Brain pericyte (primary cell): ENCODE measurements around the gene GCDH.
"Not testable (repeated sequence)": the region's sequence is repeated elsewhere in the genome, so short reads cannot be mapped to it uniquely, and the experiment has no call there.

Experiments
- DNase-seq: peaks from one replicate; pipeline ENCODE4 v3.0.0-alpha.2; 2012; ENCODE audit warnings: low read depth, low spot score

GCDH gene

DNA sequence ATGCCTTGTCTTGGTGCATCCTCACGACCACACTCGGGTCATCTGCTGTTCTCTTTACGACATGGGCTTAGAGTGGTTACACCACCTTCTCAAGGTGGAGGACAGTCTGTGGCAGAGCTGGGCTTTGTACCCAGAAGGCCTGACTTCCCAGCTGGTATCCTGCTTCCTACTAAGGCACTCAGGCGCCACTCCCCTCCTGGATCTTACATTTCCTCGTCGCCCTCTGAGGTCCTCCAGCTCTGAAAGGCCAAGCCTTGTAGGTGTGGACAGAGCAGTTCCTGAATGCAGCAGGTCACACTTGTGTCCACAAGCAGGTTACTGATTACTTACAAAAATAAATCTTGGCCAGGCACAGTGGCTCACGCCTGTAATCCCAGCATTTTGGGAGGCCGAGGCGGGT, 16.2 kb downstream of the GCDH start:
- DNase-seq = no peak

GRCh38 chr19:12912571-12912970, 21.6 kb downstream of the GCDH start:
- DNase-seq = no peak

GRCh38 chr19:12913011-12913561, 22.1 kb downstream of the GCDH start:
- DNase-seq = no peak

DNA sequence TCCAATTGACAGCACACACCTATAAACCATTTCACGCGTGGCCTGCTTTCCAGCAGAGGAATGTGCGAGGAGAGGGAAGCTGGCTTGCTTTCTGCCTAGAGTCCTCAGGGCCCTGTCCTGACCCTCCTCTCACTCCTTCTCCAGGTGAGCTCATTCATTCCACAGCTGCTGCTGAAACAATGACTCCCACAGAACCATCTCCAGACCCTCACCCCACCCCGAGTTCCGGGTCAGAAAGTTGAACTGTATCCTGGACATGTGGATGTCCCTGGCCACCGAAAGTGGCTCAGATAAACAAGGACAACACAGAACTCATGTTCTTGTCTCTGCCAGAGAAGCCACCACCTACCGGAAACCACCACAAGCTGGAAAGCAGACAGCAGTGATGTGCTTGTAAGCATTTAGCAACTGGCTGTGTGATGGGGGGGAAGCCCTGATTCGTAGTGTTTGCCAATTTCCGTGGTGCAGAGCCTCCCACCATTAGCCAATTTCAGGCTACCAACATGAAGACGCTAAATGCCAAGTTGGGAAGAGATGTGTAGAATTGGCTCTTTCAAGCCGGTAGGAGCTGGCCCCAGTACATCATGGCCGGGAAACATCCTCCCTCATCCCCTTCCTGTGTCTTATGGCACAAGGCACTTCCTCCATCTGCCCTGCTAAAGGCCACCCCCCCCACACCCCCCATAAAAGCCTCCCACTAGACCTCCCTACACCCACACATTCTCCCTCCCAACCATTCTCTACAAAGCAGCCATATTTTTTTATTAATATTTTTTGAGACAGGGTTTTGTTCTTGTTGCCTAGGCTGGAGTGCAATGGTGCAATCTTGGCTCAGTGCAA, 23.1 kb downstream of the GCDH start:
- DNase-seq = no peak

GRCh38 chr19:12915860-12916259, 24.9 kb downstream of the GCDH start:
- DNase-seq = not testable (repeated sequence)

DNA sequence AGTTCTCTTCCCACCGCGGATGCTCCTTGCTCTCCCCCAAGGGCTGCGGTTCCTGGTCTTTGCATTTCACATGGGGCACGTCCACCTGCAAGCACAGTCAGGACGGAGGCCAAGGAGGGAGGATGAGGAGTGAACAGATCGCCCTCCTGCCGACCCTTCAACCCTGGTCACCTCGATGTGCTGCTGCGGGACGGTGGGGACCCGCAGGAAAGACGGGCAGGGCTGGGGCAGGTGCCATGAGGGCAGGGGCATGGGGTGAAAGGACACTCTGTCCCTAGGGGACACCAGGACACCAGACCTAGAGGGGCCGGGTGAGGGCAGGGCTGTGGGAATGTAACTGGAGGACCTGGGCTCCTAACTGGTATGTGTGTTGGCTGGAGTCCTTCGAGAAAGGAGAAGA, 27.3 kb downstream of the GCDH start:
- DNase-seq = no peak

- DNase-seq = no peak
Measured at GRCh38 chr19:12921047-12921446, 30.1 kb downstream of the GCDH start.

DNA sequence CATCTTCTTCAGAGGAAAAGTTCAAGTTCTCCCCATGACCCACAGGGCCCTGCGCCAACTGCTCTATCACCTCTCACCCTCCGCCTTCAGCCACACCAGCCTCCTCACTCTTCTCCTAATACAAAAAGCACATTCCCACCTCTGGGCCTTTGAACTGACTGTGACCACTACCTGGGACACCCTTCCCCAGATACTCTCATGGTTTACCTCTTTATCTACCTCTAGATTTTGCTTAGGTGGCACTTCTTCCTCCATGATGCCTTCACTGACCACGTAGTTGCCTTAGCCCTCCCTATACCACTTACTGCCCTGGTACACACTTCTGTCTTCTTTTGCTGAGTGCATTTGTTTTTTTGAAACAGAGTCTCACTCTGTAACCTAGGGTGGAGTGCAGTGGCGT, 32.0 kb downstream of the GCDH start:
- DNase-seq = no peak

DNA sequence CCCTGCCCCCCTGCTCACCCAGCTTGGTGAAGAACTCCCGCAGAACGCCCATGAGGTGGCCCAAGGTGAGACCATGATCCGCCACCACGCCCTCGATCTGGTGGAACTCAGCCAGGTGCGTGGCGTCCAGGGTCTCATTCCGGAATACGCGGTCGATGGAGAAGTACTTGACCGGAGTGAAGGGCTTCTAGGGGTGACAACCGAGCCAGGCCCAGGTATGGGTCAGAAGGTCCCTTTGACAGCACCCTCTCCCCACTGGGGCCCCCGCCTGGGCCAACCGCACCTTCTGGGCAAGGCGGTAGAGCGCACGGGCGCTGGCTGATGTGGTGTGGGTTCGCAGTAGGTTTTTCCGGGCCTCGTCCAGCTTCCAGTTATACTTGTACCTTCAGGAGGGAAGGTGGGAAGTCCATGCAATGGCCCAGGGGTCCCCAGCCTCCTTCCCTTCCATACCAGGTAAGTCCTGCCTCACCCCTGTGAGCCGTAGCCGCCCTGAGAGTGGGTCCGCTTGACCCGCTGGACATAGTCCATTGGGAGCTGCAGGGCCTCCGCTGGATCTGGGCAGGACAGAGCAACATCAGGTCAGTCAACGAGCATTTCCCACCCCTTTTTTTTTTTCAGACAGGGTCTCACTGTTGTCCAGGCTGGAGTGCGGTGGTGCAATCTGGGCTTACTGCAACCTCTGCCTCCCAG, 33.8 kb downstream of the GCDH start:
- no peak for DNase-seq

DNA sequence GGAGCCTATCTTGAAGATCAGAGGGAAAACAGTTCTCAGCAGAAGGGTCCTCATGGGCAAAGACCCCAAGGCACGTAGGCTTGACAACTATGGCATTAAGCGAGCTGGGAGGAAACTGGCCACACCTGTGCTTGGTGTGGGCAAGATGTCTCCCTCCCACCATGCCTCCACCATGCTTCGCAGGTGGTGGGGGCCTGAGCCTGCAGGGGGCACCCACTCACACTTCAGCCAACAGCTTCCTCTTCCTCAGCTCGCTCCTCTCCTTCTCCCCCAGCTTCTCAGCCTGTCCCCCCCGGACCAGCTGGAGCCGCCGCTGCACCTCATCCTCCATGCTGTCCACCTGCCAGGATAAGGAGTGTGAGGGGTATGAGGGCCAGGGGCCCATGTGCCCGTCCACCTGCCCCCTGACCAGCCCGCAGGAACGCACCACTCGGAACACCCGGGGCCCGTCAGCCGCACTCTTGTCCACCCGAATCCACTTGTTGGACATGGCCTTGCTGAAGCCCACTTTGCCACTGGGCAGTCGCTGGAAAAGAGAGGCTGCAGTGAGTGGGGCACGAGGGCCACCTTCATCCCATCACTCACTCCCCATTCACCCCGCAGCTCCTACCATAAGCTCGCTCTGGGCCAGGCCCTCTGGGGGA, 39.2 kb downstream of the GCDH start:
- no peak for DNase-seq

- no peak for DNase-seq
Measured at GRCh38 chr19:12932392-12933286, 41.7 kb downstream of the GCDH start.

DNA sequence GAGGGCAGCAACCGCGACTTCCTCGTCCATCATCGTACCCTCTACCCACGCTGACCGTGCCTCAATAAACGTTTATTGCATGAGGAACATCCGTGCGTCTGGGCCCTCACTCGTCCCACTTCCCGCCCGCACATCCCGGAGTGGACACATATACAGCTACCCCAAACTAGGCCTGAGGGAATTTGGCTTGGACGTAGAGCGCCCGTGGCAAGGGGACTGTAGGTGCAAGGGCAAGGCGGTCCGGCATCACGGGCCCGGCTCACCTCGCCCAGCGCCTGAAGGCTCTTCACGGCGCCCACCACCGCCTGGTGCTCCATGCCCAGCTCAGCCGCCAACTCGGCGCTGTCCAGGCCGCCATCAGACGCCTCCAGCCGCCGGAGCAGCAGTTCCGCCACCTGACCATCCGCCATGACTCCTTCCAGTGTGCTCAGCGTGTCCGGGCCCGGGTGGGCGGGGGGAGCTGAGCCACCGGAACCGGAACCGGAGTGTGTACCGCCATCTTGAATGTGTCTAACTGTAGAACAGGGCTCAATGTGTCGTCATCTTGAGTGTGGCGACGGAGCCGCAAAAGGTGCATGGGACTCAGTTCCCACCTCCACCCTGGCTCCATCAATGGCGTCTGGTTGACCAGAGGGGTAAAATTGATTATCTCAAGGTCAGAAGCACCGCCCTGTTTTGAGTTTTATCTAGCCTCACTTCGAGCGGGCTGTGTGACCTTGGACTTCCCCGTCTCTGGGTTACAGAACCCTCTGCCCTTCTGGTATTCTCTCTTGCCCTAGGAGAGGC, 42.5 kb downstream of the GCDH start, which contains the start of gene FARSA:
Gene FARSA (minus strand): TSS at position 425 of the 786 bp plus-strand sequence. CDS start 15 bp downstream, at position 410.
- DNase-seq = no peak

DNA sequence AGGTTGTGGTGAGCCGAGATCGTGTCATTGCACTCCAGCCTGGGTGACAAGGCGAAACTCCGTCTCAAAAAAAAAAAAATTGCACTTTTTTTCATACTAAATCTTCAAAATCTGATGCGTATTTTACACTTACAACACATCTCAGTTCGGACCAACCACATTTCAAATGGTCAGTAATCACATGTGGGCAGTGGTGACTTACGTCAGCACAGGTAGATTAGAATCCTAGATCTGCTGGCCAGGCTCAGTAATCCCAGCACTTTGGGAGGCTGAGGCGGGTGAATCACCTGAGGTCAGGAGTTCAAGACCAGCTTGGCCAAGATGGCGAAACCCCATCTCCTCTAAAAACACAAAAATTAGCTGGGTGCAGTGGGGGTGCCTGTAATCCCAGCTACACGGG, 44.1 kb downstream of the GCDH start:
- DNase-seq = no peak

GRCh38 chr19:12936582-12936981, 45.6 kb downstream of the GCDH start:
- DNase-seq = no peak

DNA sequence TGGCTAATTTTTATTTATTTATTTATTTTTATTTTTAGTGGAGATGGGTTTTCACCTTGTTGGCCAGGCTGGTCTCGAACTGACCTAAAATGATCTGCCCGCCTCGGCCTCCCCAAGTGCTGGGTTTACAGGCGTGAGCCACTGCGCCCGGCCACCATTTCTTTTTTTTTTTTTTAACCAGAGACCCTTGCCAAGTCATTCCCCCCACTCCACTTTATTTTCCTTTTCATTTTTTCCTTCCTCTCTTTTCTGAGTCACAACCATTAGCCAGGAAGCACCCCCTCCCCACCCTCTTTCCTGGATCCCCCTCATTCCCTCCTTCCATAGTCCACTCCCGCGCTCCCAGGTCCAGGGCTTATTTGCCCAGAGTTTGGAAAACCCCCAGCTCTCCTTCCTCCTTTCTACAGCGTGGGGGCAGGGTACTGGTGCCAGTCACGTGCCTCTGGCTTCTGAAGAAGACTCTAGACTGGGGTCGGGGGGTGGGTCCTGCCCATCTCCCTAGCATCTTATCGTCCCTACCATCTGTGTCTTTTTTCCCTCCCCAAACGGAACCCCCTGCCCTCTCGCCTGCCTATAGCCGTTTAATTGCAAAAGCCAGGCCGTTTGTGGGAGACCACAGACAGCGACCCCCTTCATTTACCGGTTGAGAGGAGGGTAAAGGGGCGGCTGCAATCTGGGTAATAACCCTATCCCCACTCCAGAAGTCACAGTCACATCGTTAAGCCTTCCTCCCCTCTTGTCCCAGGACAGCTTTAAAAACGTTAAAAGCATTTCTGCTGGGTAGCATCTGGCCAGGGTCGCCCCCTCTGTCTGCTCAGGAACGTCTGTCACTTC, 46.4 kb downstream of the GCDH start:
- no peak for DNase-seq

GRCh38 chr19:12937927-12938778, 47.2 kb downstream of the GCDH start, which contains the start of gene CALR:
CALR (plus strand) TSS chr19:12938609; CDS start chr19:12938680, 71 bp downstream.
- peak; percentile 98 for DNase-seq

- no peak for DNase-seq
Measured at GRCh38 chr19:12938779-12939601, 48.0 kb downstream of the GCDH start.
